ENCODE measurements around the gene KRTAP9-3. TPM values are rescaled to one million over a fixed set of nuclear protein-coding genes. Genes with fewer than 3 reads are reported as not detected.

Gene KRTAP9-3, protein sequence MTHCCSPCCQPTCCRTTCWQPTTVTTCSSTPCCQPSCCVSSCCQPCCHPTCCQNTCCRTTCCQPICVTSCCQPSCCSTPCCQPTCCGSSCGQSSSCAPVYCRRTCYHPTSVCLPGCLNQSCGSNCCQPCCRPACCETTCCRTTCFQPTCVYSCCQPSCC
- not detected in 5 replicates for total RNA-seq (2022; extraction: Qiagen RNA extraction; ENCODE audit: low read depth)

GRCh38 chr17:41232399-41233105, at the start of gene KRTAP9-3:
KRTAP9-3 (plus strand) TSS chr17:41232449; CDS start chr17:41232502, 53 bp downstream.

DNA sequence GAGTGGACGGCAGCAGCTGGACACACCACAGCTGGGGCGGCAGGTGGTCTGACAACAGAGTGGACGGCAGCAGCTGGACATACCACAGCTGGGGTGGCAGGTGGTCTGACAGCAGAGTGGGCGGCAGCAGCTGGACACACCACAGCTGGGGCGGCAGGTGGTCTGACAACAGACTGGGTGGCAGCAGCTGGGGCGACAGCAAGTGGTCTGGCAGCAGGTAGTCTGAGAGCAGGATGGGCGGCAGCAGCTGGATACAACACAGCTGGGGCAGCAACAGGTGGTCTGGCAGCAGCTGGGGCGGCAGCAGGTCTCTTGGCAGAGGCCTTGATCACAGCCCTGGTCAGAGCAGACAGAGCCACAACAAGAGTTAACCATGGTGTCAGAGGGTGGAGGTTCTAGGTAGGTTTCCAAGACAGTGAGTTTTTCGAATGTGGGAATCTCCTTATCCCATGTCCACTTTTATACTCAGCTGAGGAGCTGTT, 47.7 kb upstream of the KRTAP9-3 start, which contains the start of gene KRTAP4-1:
Gene KRTAP4-1, minus strand, starts transcription at position 432 of the 482 bp plus-strand sequence. Its CDS starts 57 bp downstream, at position 375.

DNA sequence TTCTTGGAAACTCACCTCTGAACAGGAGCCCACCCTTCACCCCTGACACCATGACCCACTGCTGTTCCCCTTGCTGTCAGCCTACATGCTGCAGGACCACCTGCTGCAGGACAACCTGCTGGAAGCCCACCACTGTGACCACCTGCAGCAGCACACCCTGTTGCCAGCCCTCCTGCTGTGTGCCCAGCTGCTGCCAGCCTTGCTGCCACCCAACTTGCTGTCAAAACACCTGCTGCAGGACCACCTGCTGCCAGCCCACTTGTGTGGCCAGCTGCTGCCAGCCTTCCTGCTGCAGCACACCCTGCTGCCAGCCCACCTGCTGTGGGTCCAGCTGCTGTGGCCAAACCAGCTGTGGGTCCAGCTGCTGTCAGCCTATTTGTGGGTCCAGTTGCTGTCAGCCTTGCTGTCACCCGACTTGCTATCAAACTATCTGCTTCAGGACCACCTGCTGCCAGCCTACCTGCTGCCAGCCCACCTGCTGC, 42.4 kb upstream of the KRTAP9-3 start, which contains the start of gene KRTAP9-1:
Gene KRTAP9-1, plus strand, starts transcription at position 51 of the 482 bp plus-strand sequence. Its CDS starts 0 bp downstream, at position 51.

GRCh38 chr17:41226598-41227095, 5.6 kb upstream of the KRTAP9-3 start, which contains the start of gene KRTAP9-2:
KRTAP9-2 (plus strand) TSS chr17:41226648; CDS start chr17:41226655, 7 bp downstream.

GRCh38 chr17:41237949-41238437, 5.7 kb downstream of the KRTAP9-3 start, which contains the start of gene KRTAP9-8:
KRTAP9-8 (plus strand) TSS chr17:41237999; CDS start chr17:41238052, 53 bp downstream.

GRCh38 chr17:41249637-41250240, 17.5 kb downstream of the KRTAP9-3 start, which contains the start of gene KRTAP9-4:
KRTAP9-4 (plus strand) TSS chr17:41249687; CDS start chr17:41249721, 34 bp downstream.

GRCh38 chr17:41255381-41256290, 23.4 kb downstream of the KRTAP9-3 start, which contains the start of gene KRTAP9-9:
KRTAP9-9 (plus strand) TSS chr17:41255384.

DNA sequence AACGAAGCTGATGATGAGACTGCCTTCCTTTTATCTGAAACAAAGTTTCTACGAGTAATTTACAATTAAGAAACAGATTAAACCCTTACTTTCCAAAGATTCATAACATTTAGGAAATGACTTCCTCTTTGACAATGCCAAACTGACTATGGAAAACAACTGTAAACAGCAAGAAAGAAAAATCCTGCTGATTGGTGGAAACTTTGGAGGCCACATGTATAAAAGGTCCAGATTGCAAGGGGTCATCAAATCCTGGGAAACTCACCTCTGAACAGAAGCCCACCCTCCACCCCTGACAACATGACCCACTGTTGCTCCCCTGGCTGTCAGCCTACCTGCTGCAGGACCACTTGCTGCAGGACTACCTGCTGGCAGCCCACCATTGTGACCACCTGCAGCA, 32.8 kb downstream of the KRTAP9-3 start, which contains the start of gene KRTAP9-6:
Gene KRTAP9-6, plus strand, starts transcription at position 301 of the 400 bp plus-strand sequence. Its CDS starts 0 bp downstream, at position 301.

DNA sequence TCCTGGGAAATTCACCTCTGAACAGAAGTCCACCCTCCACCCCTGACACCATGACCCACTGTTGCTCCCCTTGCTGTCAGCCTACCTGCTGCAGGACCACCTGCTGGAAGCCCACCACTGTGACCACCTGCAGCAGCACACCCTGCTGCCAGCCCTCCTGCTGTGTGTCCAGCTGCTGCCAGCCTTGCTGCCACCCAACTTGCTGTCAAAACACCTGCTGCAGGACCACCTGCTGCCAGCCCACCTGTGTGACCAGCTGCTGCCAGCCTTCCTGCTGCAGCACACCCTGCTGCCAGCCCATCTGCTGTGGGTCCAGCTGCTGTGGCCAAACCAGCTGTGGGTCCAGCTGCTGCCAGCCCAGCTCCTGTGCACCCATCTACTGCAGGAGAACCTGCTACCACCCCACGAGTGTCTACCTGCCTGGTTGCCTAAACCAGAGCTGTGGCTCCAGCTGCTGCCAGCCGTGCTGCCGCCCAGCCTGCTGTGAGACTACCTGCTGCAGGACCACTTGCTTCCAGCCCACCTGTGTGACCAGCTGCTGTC, 43.5 kb downstream of the KRTAP9-3 start, which contains the start of gene KRTAP9-7:
Gene KRTAP9-7, plus strand, starts transcription at position 51 of the 543 bp plus-strand sequence. Its CDS starts 0 bp downstream, at position 51.

Other genes with a start within 250 kb of the KRTAP9-3 start
- gene KRT40, start 248.1 kb upstream of the KRTAP9-3 start, total RNA-seq (2022; extraction: Qiagen RNA extraction; ENCODE audit: low read depth): not detected in 5 replicates
- not detected in 5 replicates for gene KRTAP3-3, start 238.3 kb upstream of the KRTAP9-3 start, total RNA-seq (2022; extraction: Qiagen RNA extraction; ENCODE audit: low read depth)
- gene KRTAP3-2, start 232.5 kb upstream of the KRTAP9-3 start, total RNA-seq (2022; extraction: Qiagen RNA extraction; ENCODE audit: low read depth): 0.16 to 0.35 TPM (median 0.30 TPM) in 3 of 5 replicates, not detected in the others
- gene KRTAP3-1, start 223.3 kb upstream of the KRTAP9-3 start, total RNA-seq (2022; extraction: Qiagen RNA extraction; ENCODE audit: low read depth): not detected in 5 replicates
- 0.12 TPM in 1 of 5 replicates, not detected in the others for gene KRTAP1-5, start 205.2 kb upstream of the KRTAP9-3 start, total RNA-seq (2022; extraction: Qiagen RNA extraction; ENCODE audit: low read depth)
- gene KRTAP1-4, start 202.3 kb upstream of the KRTAP9-3 start, total RNA-seq (2022; extraction: Qiagen RNA extraction; ENCODE audit: low read depth): not detected in 5 replicates
- not detected in 5 replicates for gene KRTAP1-3, start 197.6 kb upstream of the KRTAP9-3 start, total RNA-seq (2022; extraction: Qiagen RNA extraction; ENCODE audit: low read depth)
- not detected in 5 replicates for gene KRTAP1-1, start 191.0 kb upstream of the KRTAP9-3 start, total RNA-seq (2022; extraction: Qiagen RNA extraction; ENCODE audit: low read depth)
- gene KRTAP2-1, start 185.1 kb upstream of the KRTAP9-3 start, total RNA-seq (2022; extraction: Qiagen RNA extraction; ENCODE audit: low read depth): not detected in 5 replicates
- not detected in 5 replicates for gene KRTAP2-2, start 177.2 kb upstream of the KRTAP9-3 start, total RNA-seq (2022; extraction: Qiagen RNA extraction; ENCODE audit: low read depth)
- 0.08 TPM in 1 of 5 replicates, not detected in the others for gene KRTAP2-3, start 172.3 kb upstream of the KRTAP9-3 start, total RNA-seq (2022; extraction: Qiagen RNA extraction; ENCODE audit: low read depth)
- gene KRTAP2-4, start 166.6 kb upstream of the KRTAP9-3 start, total RNA-seq (2022; extraction: Qiagen RNA extraction; ENCODE audit: low read depth): not detected in 5 replicates
- gene KRTAP4-7, start 148.3 kb upstream of the KRTAP9-3 start, total RNA-seq (2022; extraction: Qiagen RNA extraction; ENCODE audit: low read depth): not detected in 5 replicates
- gene KRTAP4-8, start 134.3 kb upstream of the KRTAP9-3 start, total RNA-seq (2022; extraction: Qiagen RNA extraction; ENCODE audit: low read depth): 0.05 to 0.12 TPM in 2 of 5 replicates, not detected in the others
- not detected in 5 replicates for gene KRTAP4-16, start 130.2 kb upstream of the KRTAP9-3 start, total RNA-seq (2022; extraction: Qiagen RNA extraction; ENCODE audit: low read depth)
- gene KRTAP4-9, start 127.1 kb upstream of the KRTAP9-3 start, total RNA-seq (2022; extraction: Qiagen RNA extraction; ENCODE audit: low read depth): not detected in 5 replicates
- gene KRTAP4-11, start 114.1 kb upstream of the KRTAP9-3 start, total RNA-seq (2022; extraction: Qiagen RNA extraction; ENCODE audit: low read depth): not detected in 5 replicates
- not detected in 5 replicates for gene KRTAP4-12, start 108.3 kb upstream of the KRTAP9-3 start, total RNA-seq (2022; extraction: Qiagen RNA extraction; ENCODE audit: low read depth)
- not detected in 5 replicates for gene KRTAP4-6, start 91.9 kb upstream of the KRTAP9-3 start, total RNA-seq (2022; extraction: Qiagen RNA extraction; ENCODE audit: low read depth)
- gene KRTAP4-5, start 82.6 kb upstream of the KRTAP9-3 start, total RNA-seq (2022; extraction: Qiagen RNA extraction; ENCODE audit: low read depth): not detected in 5 replicates
- not detected in 5 replicates for gene KRTAP4-4, start 71.7 kb upstream of the KRTAP9-3 start, total RNA-seq (2022; extraction: Qiagen RNA extraction; ENCODE audit: low read depth)
- gene KRTAP4-3, start 64.2 kb upstream of the KRTAP9-3 start, total RNA-seq (2022; extraction: Qiagen RNA extraction; ENCODE audit: low read depth): not detected in 5 replicates
- not detected in 5 replicates for gene KRTAP4-2, start 54.2 kb upstream of the KRTAP9-3 start, total RNA-seq (2022; extraction: Qiagen RNA extraction; ENCODE audit: low read depth)
- 0.07 to 0.56 TPM (median 0.26 TPM) in 4 of 5 replicates, not detected in the other for gene KRTAP4-1, start 47.5 kb upstream of the KRTAP9-3 start, total RNA-seq (2022; extraction: Qiagen RNA extraction; ENCODE audit: low read depth)
- gene KRTAP9-1, start 42.6 kb upstream of the KRTAP9-3 start, total RNA-seq (2022; extraction: Qiagen RNA extraction; ENCODE audit: low read depth): not detected in 5 replicates
- not detected in 5 replicates for gene KRTAP9-2, start 5.8 kb upstream of the KRTAP9-3 start, total RNA-seq (2022; extraction: Qiagen RNA extraction; ENCODE audit: low read depth)
- not detected in 5 replicates for gene KRTAP9-8, start 5.5 kb downstream of the KRTAP9-3 start, total RNA-seq (2022; extraction: Qiagen RNA extraction; ENCODE audit: low read depth)
- gene KRTAP9-4, start 17.2 kb downstream of the KRTAP9-3 start, total RNA-seq (2022; extraction: Qiagen RNA extraction; ENCODE audit: low read depth): not detected in 5 replicates
- gene KRTAP9-9, start 22.9 kb downstream of the KRTAP9-3 start, total RNA-seq (2022; extraction: Qiagen RNA extraction; ENCODE audit: low read depth): not detected in 5 replicates
- not detected in 5 replicates for gene KRTAP9-6, start 32.9 kb downstream of the KRTAP9-3 start, total RNA-seq (2022; extraction: Qiagen RNA extraction; ENCODE audit: low read depth)
- gene KRTAP9-7, start 43.2 kb downstream of the KRTAP9-3 start, total RNA-seq (2022; extraction: Qiagen RNA extraction; ENCODE audit: low read depth): not detected in 5 replicates
- gene KRTAP29-1, start 70.4 kb downstream of the KRTAP9-3 start, total RNA-seq (2022; extraction: Qiagen RNA extraction; ENCODE audit: low read depth): not detected in 5 replicates
- not detected in 5 replicates for gene KRTAP16-1, start 76.9 kb downstream of the KRTAP9-3 start, total RNA-seq (2022; extraction: Qiagen RNA extraction; ENCODE audit: low read depth)
- not detected in 5 replicates for gene KRTAP17-1, start 83.3 kb downstream of the KRTAP9-3 start, total RNA-seq (2022; extraction: Qiagen RNA extraction; ENCODE audit: low read depth)
- gene KRT33A, start 118.4 kb downstream of the KRTAP9-3 start, total RNA-seq (2022; extraction: Qiagen RNA extraction; ENCODE audit: low read depth): not detected in 5 replicates
- gene KRT33B, start 137.4 kb downstream of the KRTAP9-3 start, total RNA-seq (2022; extraction: Qiagen RNA extraction; ENCODE audit: low read depth): 0.05 to 0.13 TPM (median 0.10 TPM) in 3 of 5 replicates, not detected in the others
- 0.25 to 0.64 TPM (median 0.35 TPM) in 5 replicates for gene KRT34, start 149.9 kb downstream of the KRTAP9-3 start, total RNA-seq (2022; extraction: Qiagen RNA extraction; ENCODE audit: low read depth)
- not detected in 5 replicates for gene KRT31, start 165.2 kb downstream of the KRTAP9-3 start, total RNA-seq (2022; extraction: Qiagen RNA extraction; ENCODE audit: low read depth)
- gene KRT37, start 192.1 kb downstream of the KRTAP9-3 start, total RNA-seq (2022; extraction: Qiagen RNA extraction; ENCODE audit: low read depth): not detected in 5 replicates
- not detected in 5 replicates for gene KRT38, start 208.5 kb downstream of the KRTAP9-3 start, total RNA-seq (2022; extraction: Qiagen RNA extraction; ENCODE audit: low read depth)
- gene KRT32, start 234.9 kb downstream of the KRTAP9-3 start, total RNA-seq (2022; extraction: Qiagen RNA extraction; ENCODE audit: low read depth): 0.06 to 0.08 TPM in 2 of 5 replicates, not detected in the others
- not detected in 5 replicates for gene KRT35, start 248.7 kb downstream of the KRTAP9-3 start, total RNA-seq (2022; extraction: Qiagen RNA extraction; ENCODE audit: low read depth)

Measured in A549 treated with CpdA at 1 μM for 4 hours (cell line).